Transverse colon (tissue), 4 donors: ENCODE data around the gene PBX4.

Source experiments
- CTCF ChIP-seq, 5 experiments: fragments of 200-600 bp in 3 of 5; fragments of 450-650 bp in 2 of 5; sonication (generic) in 3 of 5; IDR thresholded peaks; 1 replicate in 2 of 5; 2 replicates in 3 of 5; pipeline ENCODE4 v1.5.1; 2016 to 2017; ENCODE audit warnings: antibody characterized with exemption in 5 of 5, inconsistent platforms in 3 of 5, mild to moderate bottlenecking in 2 of 5, moderate library complexity in 1 of 5
- POLR2A ChIP-seq: fragments of 450-650 bp; IDR thresholded peaks from one replicate; pipeline ENCODE4 v1.6.1; 2016; ENCODE audit warnings: antibody characterized with exemption, mild to moderate bottlenecking, moderate library complexity
- POLR2AphosphoS5 ChIP-seq, 3 donors: sonication (generic); formaldehyde crosslinking; IDR thresholded peaks; one replicate each; pipeline ENCODE4 v1.6.1; 2016; ENCODE audit warnings: antibody characterized with exemption in 3 of 3

DNA sequence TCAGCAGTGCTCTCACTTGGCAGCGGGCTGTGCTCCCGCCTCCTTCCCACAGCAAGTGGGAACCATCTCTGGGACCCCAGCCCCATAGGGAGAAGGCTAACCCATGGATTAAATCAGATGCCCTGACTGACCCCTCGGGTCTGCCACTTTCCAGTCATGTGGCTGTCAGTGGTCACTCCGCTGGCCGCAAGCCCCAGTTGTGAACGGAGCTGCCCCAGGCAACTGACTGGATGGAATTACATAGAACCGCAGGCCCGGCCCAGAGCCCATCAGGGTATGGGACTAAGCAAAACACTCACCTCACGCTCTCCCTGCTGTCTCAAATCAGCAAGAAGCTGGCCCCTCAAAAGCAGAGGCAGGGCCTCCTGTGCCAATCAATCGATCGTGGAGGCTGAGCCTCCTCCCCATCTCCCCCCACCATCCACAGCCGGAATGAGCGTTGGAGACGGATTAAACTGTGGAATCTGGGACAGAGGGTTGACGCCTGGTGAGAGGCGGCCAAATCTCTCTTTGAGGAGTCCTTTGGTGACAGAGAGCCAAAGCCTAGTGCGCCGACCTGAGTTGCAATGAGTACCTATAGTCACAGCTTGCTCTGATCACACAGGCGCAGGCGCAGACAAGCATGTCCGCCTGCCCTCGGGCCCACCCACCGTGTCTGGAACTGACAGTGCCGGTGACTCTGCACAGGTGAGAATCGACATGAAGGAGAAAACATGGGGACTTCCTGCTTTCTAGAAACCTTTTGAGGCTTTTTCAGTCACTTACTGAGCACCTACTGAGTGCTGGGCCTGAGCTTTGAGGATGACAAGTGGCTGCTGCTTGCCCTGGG lies 38.7 kb downstream of the PBX4 start:
- no peak for TF ChIP-seq CTCF (IDR thresholded peaks at IDR 0.05)
- TF ChIP-seq POLR2A, result no peak
- no peak for TF ChIP-seq POLR2AphosphoS5 (IDR thresholded peaks at IDR 0.05)
